Activated B cell treated with CpG ODN at 0.5 μM for 24 hours (primary cell): ENCODE results near the gene KRTAP10-6. TPM values are rescaled to one million over a fixed set of nuclear protein-coding genes. Genes with fewer than 3 reads are reported as not detected.

Experiments
- ATAC-seq: fragments of 200-7000 bp; cut with Tn5 transposase; one replicate; pipeline ENCODE4 v1.10.0; 2021; ENCODE audit warnings: low read depth, mild to moderate bottlenecking, moderate library complexity
- CTCF ChIA-PET: fragments of 350-600 bp; sonication (Branson Sonifier 250); formaldehyde crosslinking; loops from one replicate; lab custom pipeline; 2021; ENCODE audit warnings: antibody characterized with exemption; lab: Charles Lee
- POLR2A ChIA-PET: fragments of 350-600 bp; sonication (Branson Sonifier 250); formaldehyde crosslinking; loops from one replicate; lab custom pipeline; 2021; ENCODE audit warnings: antibody characterized with exemption; lab: Charles Lee
- DNase-seq: peaks from one replicate; pipeline ENCODE4 v3.0.0; 2022
- H3K27ac Mint-ChIP-seq: one replicate; pipeline ENCODE4 v1.8.0; 2020; ENCODE audit warnings: mixed read lengths
- H3K27me3 Mint-ChIP-seq: one replicate; pipeline ENCODE4 v1.8.0; 2021; ENCODE audit warnings: mixed read lengths
- H3K36me3 Mint-ChIP-seq: one replicate; pipeline ENCODE4 v1.8.0; 2021; ENCODE audit warnings: low read depth, mixed read lengths
- H3K4me1 Mint-ChIP-seq: one replicate; pipeline ENCODE4 v1.8.0; 2021; ENCODE audit warnings: mixed read lengths
- H3K4me3 Mint-ChIP-seq: one replicate; pipeline ENCODE4 v1.8.0; 2020; ENCODE audit warnings: mild to moderate bottlenecking, mixed read lengths
- H3K9me3 Mint-ChIP-seq: one replicate; pipeline ENCODE4 v1.8.0; 2020; ENCODE audit warnings: mixed read lengths
- intact Hi-C: fragments of 100-400 bp; cut with micrococcal nuclease; formaldehyde crosslinking; loops from one replicate; pipeline ENCODE4 v1.15.1; 2024
- total RNA-seq: library from RNA; stranded (reverse); gene quantifications from 2 replicates; pipeline ENCODE4 v1.2.3, GENCODE V29; 2022
- TF ChIP-seq, protein P1 (sequence below): fragments of 200-600 bp; IDR thresholded peaks from one replicate; pipeline ENCODE4 v1.8.0; 2022; ENCODE audit warnings: antibody characterized with exemption, mild to moderate bottlenecking

Gene KRTAP10-6
- total RNA-seq, 1 donor from 2014 or later, result not detected

DNA sequence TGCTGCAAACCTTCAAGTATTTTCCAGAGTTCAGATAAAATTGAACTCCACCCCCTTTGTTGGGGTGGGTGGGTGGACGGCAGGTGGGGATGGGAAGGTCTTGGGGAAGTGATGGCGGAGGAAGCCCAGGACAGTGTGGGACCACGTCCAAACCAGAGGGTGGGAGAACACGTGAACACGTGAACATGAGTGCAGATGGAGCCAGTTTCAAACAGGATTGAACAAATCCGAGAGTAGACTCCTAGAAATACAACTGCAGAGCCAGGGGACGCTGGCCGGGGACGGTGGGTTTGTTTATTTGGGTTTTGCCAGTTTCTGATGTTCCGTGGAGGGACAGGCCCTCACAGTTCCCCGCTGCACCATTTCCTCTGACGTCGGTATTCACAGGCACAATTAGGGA lies 43.9 kb downstream of the KRTAP10-6 start:
- TF ChIP-seq, protein P1, sequence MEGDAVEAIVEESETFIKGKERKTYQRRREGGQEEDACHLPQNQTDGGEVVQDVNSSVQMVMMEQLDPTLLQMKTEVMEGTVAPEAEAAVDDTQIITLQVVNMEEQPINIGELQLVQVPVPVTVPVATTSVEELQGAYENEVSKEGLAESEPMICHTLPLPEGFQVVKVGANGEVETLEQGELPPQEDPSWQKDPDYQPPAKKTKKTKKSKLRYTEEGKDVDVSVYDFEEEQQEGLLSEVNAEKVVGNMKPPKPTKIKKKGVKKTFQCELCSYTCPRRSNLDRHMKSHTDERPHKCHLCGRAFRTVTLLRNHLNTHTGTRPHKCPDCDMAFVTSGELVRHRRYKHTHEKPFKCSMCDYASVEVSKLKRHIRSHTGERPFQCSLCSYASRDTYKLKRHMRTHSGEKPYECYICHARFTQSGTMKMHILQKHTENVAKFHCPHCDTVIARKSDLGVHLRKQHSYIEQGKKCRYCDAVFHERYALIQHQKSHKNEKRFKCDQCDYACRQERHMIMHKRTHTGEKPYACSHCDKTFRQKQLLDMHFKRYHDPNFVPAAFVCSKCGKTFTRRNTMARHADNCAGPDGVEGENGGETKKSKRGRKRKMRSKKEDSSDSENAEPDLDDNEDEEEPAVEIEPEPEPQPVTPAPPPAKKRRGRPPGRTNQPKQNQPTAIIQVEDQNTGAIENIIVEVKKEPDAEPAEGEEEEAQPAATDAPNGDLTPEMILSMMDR, result no peak
- Mint-ChIP-seq H3K27me3 (peaks cover 33% of the 10 kb centered on the region), H3K4me1 (peaks cover 8% of the 10 kb centered on the region), H3K4me3 (no peak overlapping the region), H3K36me3 (peaks cover 8% of the 10 kb centered on the region), H3K9me3 (peaks cover 17% of the 10 kb centered on the region), H3K27ac (no peak overlapping the region)
- DNase-seq, result no peak
- ChIA-PET CTCF (no interaction called here), POLR2A (interaction anchor here (0.5 kb wide), 1 partner anchor 1326 kb away, joined by 4 read pairs; no protein-coding TSS in a partner anchor)
- ATAC-seq, result no peak
- intact Hi-C loops, result no loop called here

DNA sequence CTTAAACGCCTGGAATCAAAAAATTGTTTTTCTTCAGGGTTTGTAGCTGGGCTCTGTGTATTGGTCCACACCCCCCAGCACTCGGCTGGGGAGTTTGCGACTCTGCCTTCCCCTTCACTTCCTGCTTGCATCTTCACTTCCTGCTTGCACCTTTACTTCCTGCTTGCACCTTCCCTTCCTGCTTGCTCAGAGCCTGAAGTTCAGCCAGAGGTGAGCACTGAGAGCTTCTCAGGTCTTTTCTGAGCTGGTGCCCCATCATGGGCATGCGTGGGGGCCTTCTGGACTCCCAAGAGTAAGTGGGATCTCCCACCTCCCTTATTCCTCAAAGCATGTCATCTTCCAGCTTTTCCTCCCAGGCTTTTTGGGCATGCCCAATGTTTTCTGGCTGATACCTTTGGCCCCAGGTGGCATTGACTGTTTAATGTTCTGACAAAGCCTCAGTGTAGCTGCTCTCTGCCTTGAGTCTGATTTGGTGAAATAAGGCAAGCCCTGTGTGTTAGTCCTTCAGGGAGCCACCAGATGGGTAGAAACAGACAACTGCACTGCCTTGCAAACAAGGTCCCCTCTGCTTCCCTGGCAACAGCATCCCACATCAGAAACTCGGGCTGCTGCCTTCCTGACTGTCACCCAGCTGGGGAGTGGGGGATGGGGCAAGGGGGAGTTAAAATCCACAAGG lies 44.5 kb downstream of the KRTAP10-6 start:
- no peak overlapping the region for H3K27ac Mint-ChIP-seq
- intact Hi-C loops, result no loop called here
- DNase-seq (no peak), ATAC-seq (no peak)
- H3K4me3 Mint-ChIP-seq, result peak overlapping the region; percentile 33
- peaks cover 28% of the 10 kb centered on the region for H3K27me3 Mint-ChIP-seq
- H3K36me3 Mint-ChIP-seq, result peaks cover 8% of the 10 kb centered on the region
- H3K9me3 Mint-ChIP-seq, result peaks cover 17% of the 10 kb centered on the region
- ChIA-PET CTCF (no interaction called here), POLR2A (interaction anchor here (0.5 kb wide), 1 partner anchor 1326 kb away, joined by 4 read pairs; no protein-coding TSS in a partner anchor)
- TF ChIP-seq, protein P1, result no peak
- peaks cover 8% of the 10 kb centered on the region for H3K4me1 Mint-ChIP-seq

DNA sequence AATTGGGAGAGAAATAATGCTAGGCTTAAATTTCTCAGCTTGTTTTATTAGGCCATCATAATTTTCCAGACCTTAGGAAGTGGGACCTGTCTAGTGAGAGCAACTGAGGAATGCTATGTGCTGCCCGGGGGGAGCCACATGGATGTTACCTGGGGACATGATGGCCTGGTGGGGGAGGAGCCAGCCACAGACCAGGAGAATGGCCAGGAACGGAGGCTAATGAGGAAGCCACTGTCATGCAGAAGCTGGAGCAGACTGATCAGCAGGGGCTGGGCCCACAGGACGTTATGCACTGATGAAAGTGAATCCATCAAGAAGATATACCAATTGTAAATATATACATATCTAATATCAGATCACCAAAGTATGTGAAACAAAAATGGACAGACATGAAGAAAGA lies 47.7 kb downstream of the KRTAP10-6 start:
- TF ChIP-seq, protein P1, result no peak
- Mint-ChIP-seq H3K36me3 (peaks cover 8% of the 10 kb centered on the region), H3K27me3 (peaks cover 15% of the 10 kb centered on the region), H3K4me1 (peaks cover 8% of the 10 kb centered on the region), H3K27ac (no peak overlapping the region), H3K4me3 (no peak overlapping the region), H3K9me3 (peaks cover 17% of the 10 kb centered on the region)
- CTCF ChIA-PET, result no interaction called here
- intact Hi-C loops, result no loop called here
- DNase-seq, result no peak
- POLR2A ChIA-PET, result no interaction called here
- ATAC-seq, result no peak

DNA sequence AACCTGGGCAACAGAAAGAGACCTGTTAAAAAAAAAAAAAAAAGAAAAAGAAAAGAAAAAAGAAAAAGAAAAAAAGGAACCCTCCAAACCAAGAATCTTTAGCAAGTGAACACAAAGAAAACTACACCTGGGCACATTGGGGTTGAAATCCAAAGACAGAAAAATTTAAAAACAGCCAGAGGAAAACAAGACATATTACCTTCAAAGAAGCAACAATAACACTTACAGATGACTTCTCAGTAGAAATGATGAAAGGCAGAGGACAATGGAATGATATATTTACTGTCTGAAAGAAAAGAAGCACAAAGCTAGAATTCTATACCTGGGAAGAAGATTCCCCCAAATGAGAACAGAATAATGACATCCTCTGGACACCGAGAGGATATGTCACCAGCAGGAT lies 49.6 kb downstream of the KRTAP10-6 start:
- peaks cover 15% of the 10 kb centered on the region for H3K9me3 Mint-ChIP-seq
- POLR2A ChIA-PET, result no interaction called here
- no peak overlapping the region for H3K4me3 Mint-ChIP-seq
- no peak for ATAC-seq
- H3K27ac Mint-ChIP-seq, result no peak overlapping the region
- peaks cover 6% of the 10 kb centered on the region for H3K4me1 Mint-ChIP-seq
- TF ChIP-seq, protein P1, result no peak
- peaks cover 8% of the 10 kb centered on the region for H3K27me3 Mint-ChIP-seq
- peaks cover 6% of the 10 kb centered on the region for H3K36me3 Mint-ChIP-seq
- no peak for DNase-seq
- CTCF ChIA-PET, result no interaction called here
- intact Hi-C loops, result no loop called here

Other genes with a start within 250 kb of the KRTAP10-6 start
- 2.4 and 3.9 TPM in 2 replicates for gene TRPM2, start 238.9 kb downstream of the KRTAP10-6 start, total RNA-seq
- gene LRRC3, start 137.0 kb downstream of the KRTAP10-6 start, total RNA-seq, result 0.91 and 1.00 TPM in 2 replicates
- not detected in 2 replicates for gene KRTAP10-1, start 52.3 kb downstream of the KRTAP10-6 start, total RNA-seq
- gene KRTAP10-2, start 41.0 kb downstream of the KRTAP10-6 start, total RNA-seq, result not detected in 2 replicates
- not detected in 2 replicates for gene KRTAP10-3, start 33.7 kb downstream of the KRTAP10-6 start, total RNA-seq
- not detected in 2 replicates for gene KRTAP10-4, start 18.8 kb downstream of the KRTAP10-6 start, total RNA-seq
- gene KRTAP10-5, start 11.9 kb downstream of the KRTAP10-6 start, total RNA-seq, result not detected in 2 replicates
- gene KRTAP10-7, start 8.1 kb upstream of the KRTAP10-6 start, total RNA-seq, result not detected in 2 replicates
- not detected in 2 replicates for gene KRTAP10-8, start 19.6 kb upstream of the KRTAP10-6 start, total RNA-seq
- gene KRTAP10-9, start 34.6 kb upstream of the KRTAP10-6 start, total RNA-seq, result not detected in 2 replicates
- gene KRTAP10-10, start 44.9 kb upstream of the KRTAP10-6 start, total RNA-seq, result not detected in 2 replicates
- not detected in 2 replicates for gene KRTAP10-11, start 53.9 kb upstream of the KRTAP10-6 start, total RNA-seq
- not detected in 2 replicates for gene KRTAP12-4, start 62.2 kb upstream of the KRTAP10-6 start, total RNA-seq
- gene KRTAP12-3, start 65.4 kb upstream of the KRTAP10-6 start, total RNA-seq, result not detected in 2 replicates
- not detected in 2 replicates for gene KRTAP12-2, start 74.4 kb upstream of the KRTAP10-6 start, total RNA-seq
- not detected in 2 replicates for gene KRTAP12-1, start 89.7 kb upstream of the KRTAP10-6 start, total RNA-seq
- gene KRTAP10-12, start 104.7 kb upstream of the KRTAP10-6 start, total RNA-seq, result not detected in 2 replicates
- not detected in 2 replicates for gene TSPEAR, start 119.1 kb upstream of the KRTAP10-6 start, total RNA-seq
- 102 and 108 TPM in 2 replicates for gene UBE2G2, start 209.3 kb upstream of the KRTAP10-6 start, total RNA-seq
- 63.2 and 66.0 TPM in 2 replicates for gene SUMO3, start 225.6 kb upstream of the KRTAP10-6 start, total RNA-seq